NCI-H345 treated with DMSO at 0.1 percent for 48 hours (cell line): ENCODE results near the gene KDM6B.

Experiments used
- DNase-seq: peaks from one replicate; lab custom pipeline; 2025; ENCODE audit not compliant: unreplicated experiment; lab: John Stamatoyannopoulos, UW

Gene KDM6B

GRCh38 chr17:7839190-7839875 is 5.3 kb downstream of the KDM6B start:
- DNase-seq, result no peak

GRCh38 chr17:7839876-7840261 is 5.9 kb downstream of the KDM6B start:
- DNase-seq, result no peak

GRCh38 chr17:7840441-7840840 is 6.4 kb downstream of the KDM6B start:
- DNase-seq, result no peak

- DNase-seq, result no peak
Observed at GRCh38 chr17:7840875-7841274, 6.9 kb downstream of the KDM6B start.

GRCh38 chr17:7841396-7841914 is 7.4 kb downstream of the KDM6B start:
- DNase-seq, result no peak

- peak; percentile 67 for DNase-seq
Observed at GRCh38 chr17:7841915-7842379, 7.9 kb downstream of the KDM6B start.

- no peak for DNase-seq
Observed at GRCh38 chr17:7842380-7843256, 8.6 kb downstream of the KDM6B start.

- no peak for DNase-seq
Observed at GRCh38 chr17:7843257-7843535, 9.2 kb downstream of the KDM6B start.

GRCh38 chr17:7843536-7844291 is 9.7 kb downstream of the KDM6B start:
- DNase-seq, result peak; percentile 42

- DNase-seq, result peak; percentile 57
Observed at GRCh38 chr17:7844292-7845154, 10.5 kb downstream of the KDM6B start.

- DNase-seq, result no peak
Observed at GRCh38 chr17:7845359-7846062, 11.5 kb downstream of the KDM6B start.

GRCh38 chr17:7846063-7846735 is 12.2 kb downstream of the KDM6B start:
- no peak for DNase-seq

- no peak for DNase-seq
Observed at GRCh38 chr17:7846765-7847661, 13.0 kb downstream of the KDM6B start.

GRCh38 chr17:7848131-7848579 is 14.1 kb downstream of the KDM6B start:
- DNase-seq, result no peak

- DNase-seq, result no peak
Observed at GRCh38 chr17:7848739-7849129, 14.7 kb downstream of the KDM6B start.

GRCh38 chr17:7849130-7849750 is 15.2 kb downstream of the KDM6B start:
- no peak for DNase-seq

- no peak for DNase-seq
Observed at GRCh38 chr17:7849751-7850504, 15.9 kb downstream of the KDM6B start.
